Measurements from ENCODE around the gene TMEM209. TPM values are rescaled to one million over a fixed set of nuclear protein-coding genes. Genes with fewer than 3 reads are reported as not detected.
A peak's percentile ranks its signal among the peaks of the same experiment; 100 is the strongest.
"Not testable (repeated sequence)": the region's sequence is repeated elsewhere in the genome, so short reads cannot be mapped to it uniquely, and the experiment has no call there.

Gene TMEM209
- total and polyA plus RNA-seq, 12 donors = 5.9 to 14.7 (median 12.5) TPM

DNA sequence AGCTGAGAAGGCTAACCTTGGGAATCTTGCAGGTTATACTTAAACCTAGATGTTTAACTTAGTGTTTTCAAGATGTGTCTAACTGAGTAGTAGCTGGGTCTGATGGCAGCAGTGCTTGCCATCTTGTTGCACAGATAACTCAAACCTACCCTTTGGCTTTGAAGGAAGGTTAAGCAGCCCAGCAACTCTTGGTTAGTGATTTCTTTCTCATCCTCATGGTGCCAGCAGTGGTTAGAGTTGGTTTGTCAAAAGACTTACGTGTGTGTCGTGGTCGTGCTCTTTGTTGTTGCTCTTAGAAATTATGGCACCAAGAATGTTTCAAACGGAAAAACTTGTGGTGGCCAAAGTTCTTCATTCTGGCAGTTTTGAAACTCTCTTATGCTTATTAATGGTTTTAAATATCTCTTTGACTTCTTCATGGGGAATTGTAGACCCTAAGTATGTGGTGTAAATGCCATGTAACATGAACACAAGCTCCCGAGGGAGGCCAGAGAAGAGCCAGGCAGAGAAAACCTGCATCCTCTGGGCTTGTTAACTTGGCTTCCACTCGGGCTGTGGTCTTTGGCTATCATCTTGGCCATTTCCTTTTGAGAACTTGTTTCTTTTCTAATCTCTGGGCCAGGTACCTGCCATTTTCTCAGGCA, 73.9 kb downstream of the TMEM209 start:
- Histone ChIP-seq H3K27ac (no peak overlapping the region), H3K4me3 (no peak overlapping the region), H3K9me3 (no peaks in the 10 kb centered on the region), H3K4me1 (peaks cover 0 to 16% (median 12%) of the 10 kb centered on the region in 9 donors), H3K36me3 (peaks cover 0 to 97% (median 30%) of the 10 kb centered on the region in 9 donors), H3K27me3 (no peaks in the 10 kb centered on the region)
- intact Hi-C loops (cut with DNase I) = no loop called here
- ATAC-seq (no peak), DNase-seq (no peak)
- TF ChIP-seq, protein P1, sequence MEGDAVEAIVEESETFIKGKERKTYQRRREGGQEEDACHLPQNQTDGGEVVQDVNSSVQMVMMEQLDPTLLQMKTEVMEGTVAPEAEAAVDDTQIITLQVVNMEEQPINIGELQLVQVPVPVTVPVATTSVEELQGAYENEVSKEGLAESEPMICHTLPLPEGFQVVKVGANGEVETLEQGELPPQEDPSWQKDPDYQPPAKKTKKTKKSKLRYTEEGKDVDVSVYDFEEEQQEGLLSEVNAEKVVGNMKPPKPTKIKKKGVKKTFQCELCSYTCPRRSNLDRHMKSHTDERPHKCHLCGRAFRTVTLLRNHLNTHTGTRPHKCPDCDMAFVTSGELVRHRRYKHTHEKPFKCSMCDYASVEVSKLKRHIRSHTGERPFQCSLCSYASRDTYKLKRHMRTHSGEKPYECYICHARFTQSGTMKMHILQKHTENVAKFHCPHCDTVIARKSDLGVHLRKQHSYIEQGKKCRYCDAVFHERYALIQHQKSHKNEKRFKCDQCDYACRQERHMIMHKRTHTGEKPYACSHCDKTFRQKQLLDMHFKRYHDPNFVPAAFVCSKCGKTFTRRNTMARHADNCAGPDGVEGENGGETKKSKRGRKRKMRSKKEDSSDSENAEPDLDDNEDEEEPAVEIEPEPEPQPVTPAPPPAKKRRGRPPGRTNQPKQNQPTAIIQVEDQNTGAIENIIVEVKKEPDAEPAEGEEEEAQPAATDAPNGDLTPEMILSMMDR (IDR thresholded peaks at IDR 0.05) = no peak
- 91 to 94% methylated on average over 6 of the region's 6 CpGs for WGBS, 2 donors

DNA sequence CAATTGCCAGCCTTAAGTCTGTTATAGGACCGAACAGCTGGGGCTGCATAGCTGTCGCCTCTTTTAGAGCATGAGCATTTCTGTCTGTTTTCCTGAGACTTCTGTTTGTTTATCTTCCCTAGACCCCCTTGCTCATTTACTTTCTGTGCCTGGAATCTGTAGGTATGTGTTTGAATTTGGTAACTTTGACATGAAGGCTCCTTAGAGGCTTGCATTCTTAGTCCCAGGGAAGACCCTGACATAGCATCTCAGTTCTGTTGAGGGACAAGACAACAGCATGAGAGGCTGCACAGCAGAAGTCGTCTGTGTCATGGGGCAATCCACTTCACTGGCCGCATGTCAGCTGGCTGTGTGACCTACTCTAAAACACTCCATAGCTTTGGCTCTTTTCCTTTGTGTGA, 76.2 kb downstream of the TMEM209 start:
- Histone ChIP-seq H3K36me3 (peaks cover 0 to 99% (median 44%) of the 10 kb centered on the region in 9 donors), H3K27me3 (no peaks in the 10 kb centered on the region), H3K4me1 (peaks cover 0 to 16% (median 12%) of the 10 kb centered on the region in 9 donors), H3K9me3 (no peaks in the 10 kb centered on the region), H3K27ac (no peak overlapping the region), H3K4me3 (no peak overlapping the region)
- TF ChIP-seq, protein P1 (IDR thresholded peaks at IDR 0.05) = no peak
- DNase-seq (no peak), ATAC-seq (no peak)
- 74 to 80% methylated on average over 4 of the region's 4 CpGs for WGBS, 2 donors
- intact Hi-C loops (cut with DNase I) = no loop called here

DNA sequence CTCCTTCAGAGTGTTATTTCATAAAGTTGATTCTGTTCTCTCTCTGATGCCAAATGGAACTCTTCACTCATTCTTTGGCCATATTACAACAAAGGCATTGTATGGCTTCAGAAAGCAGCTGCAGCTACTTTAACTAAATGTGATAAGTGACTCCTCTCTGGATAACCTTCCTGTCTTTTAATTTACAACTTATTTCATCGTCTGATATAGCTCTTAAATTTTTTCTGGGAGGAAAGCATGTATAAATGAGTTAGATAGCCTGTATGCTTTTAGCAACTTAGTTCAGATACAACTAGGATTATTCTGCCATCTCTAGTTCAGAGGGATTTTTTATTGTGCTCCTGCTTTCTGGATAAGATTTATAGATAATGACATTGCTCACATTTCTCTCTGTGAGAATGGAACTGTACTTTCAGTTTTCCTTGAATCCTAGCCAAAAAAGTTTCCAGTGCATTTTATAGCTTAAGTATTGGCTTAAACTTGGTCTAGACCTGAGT, 77.3 kb downstream of the TMEM209 start:
- DNase-seq (no peak), ATAC-seq (no peak)
- H3K27ac ChIP-seq = peak overlapping the region in 2 of 10 donors; percentile 3 to 39
- TF ChIP-seq, protein P1 (IDR thresholded peaks at IDR 0.05) = no peak
- no peaks in the 10 kb centered on the region for H3K9me3 ChIP-seq
- peaks cover 0 to 99% (median 40%) of the 10 kb centered on the region in 9 donors for H3K36me3 ChIP-seq
- H3K4me3 ChIP-seq = no peak overlapping the region
- intact Hi-C loops (cut with DNase I) = no loop called here
- no peaks in the 10 kb centered on the region for H3K27me3 ChIP-seq
- H3K4me1 ChIP-seq = peaks cover 0 to 16% (median 12%) of the 10 kb centered on the region in 9 donors
- 42% methylated on average over 1 of the region's 1 CpG for WGBS, 2 donors

DNA sequence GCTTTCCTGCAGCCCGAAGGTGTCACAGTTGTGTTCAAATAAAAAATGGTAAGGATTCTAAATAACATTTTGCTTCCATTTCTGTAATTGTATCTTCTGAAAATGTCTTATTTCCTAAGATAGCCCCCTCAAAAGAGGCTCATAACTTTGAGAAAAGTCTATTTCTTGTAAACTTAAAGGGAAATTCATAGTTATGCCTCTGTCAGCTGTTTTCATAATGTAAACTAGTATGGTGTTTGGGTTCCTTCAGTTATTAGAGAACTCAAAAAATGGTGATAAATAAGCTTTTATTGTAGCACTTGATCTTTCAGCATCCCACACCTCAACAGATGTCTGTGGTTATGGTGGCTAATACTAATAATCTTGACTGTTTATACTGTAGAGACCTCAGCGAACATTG, 77.8 kb downstream of the TMEM209 start:
- intact Hi-C loops (cut with DNase I) = no loop called here
- H3K27ac ChIP-seq = peak overlapping the region in 2 of 10 donors; percentile 3 to 39
- no peak for DNase-seq
- H3K27me3 ChIP-seq = no peaks in the 10 kb centered on the region
- peaks cover 0 to 16% (median 12%) of the 10 kb centered on the region in 9 donors for H3K4me1 ChIP-seq
- no peak for ATAC-seq
- H3K9me3 ChIP-seq = no peaks in the 10 kb centered on the region
- TF ChIP-seq, protein P1 (IDR thresholded peaks at IDR 0.05) = no peak
- H3K4me3 ChIP-seq = no peak overlapping the region
- peaks cover 0 to 99% (median 42%) of the 10 kb centered on the region in 9 donors for H3K36me3 ChIP-seq
- 52 to 77% methylated on average over 2 of the region's 2 CpGs for WGBS, 2 donors

GRCh38 chr7:130126840-130127239, 78.4 kb downstream of the TMEM209 start:
- H3K9me3 ChIP-seq; DNase-seq; H3K4me3 ChIP-seq; intact Hi-C loops (cut with DNase I); H3K27me3 ChIP-seq; ATAC-seq: not testable (repeated sequence)
- Histone ChIP-seq H3K36me3 (peaks cover 0 to 99% (median 47%) of the 10 kb centered on the region in 9 donors), H3K27ac (peak overlapping the region in 1 of 10 donors; percentile 39), H3K4me1 (peaks cover 0 to 16% (median 12%) of the 10 kb centered on the region in 9 donors)
- 96 to 97% methylated on average over 3 of the region's 3 CpGs for WGBS, 2 donors
